Hematopoietic multipotent progenitor cell (in vitro differentiated cells): ENCODE results near the gene DUOXA1. TPM values are rescaled to one million over a fixed set of nuclear protein-coding genes. Genes with fewer than 3 reads are reported as not detected.
"Not testable (repeated sequence)": the region's sequence is repeated elsewhere in the genome, so short reads cannot be mapped to it uniquely, and the experiment has no call there.

Experiments used
- DNase-seq, 3 donors: peaks; one replicate each; pipeline ENCODE4 v3.0.0-alpha.2; 2011 to 2015; ENCODE audit warnings: low read depth in 2 of 3, low spot score in 2 of 3
- total RNA-seq: library from RNA; depleted of rRNA; stranded (reverse); fragments of >200 nt; gene quantifications from one replicate; pipeline ENCODE4 v1.2.3, GENCODE V29; 2012

DUOXA1 gene
- total RNA-seq, 1 donor: under 0.01 TPM

DNA sequence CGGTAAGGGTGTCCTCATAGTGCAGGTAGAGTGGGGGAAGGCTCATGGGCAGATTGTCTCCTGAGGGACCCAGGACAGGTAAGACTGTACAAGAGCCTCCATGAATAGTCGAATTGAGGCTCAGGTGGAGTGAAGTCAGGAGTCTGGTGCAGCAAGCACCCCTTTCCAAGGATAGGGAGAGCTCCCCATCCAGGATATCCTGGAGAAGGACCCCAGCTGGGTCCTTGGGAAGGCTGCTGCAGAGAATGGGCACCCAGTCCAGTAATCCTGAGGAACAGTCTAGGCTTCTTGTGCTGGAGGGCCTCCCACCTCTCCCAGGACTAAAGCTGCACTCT lies 15.0 kb downstream of the DUOXA1 start:
- DNase-seq: no peak

DNA sequence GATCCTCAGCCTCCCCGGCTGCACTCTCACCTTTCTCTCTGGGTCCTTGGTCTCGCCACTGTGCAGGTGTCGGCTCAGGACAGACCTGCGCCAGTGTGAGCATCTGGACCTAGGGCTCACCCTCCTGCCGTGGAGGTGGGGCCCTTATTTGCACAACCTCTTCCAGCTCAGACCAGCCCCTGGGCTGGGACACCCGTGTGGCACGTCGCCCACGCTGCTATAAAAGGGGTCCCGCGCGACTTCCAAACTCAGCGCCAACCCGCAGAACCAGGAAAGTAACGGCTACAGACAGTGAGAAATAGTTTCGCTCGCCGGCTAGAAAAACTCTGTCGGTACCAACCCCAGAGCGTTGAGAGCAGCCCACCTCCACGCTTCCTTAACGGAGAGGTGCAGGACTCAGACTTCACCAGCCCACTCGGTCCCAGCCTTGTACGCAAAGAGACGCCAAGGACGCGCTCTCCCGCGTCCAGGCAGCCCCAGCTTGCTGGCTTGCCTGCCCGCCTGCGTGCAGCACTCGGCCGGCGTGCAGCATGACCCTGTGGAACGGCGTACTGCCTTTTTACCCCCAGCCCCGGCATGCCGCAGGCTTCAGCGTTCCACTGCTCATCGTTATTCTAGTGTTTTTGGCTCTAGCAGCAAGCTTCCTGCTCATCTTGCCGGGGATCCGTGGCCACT lies 15.5 kb downstream of the DUOXA1 start, which contains the start of the genes DUOX2 and DUOXA2:
Gene DUOX2 (minus strand): TSS at position 97 of the 675 bp plus-strand sequence. CDS start 761 bp downstream, outside the sequence.
Gene DUOXA2 (plus strand): TSS at position 251 of the 675 bp plus-strand sequence. CDS start 280 bp downstream, at position 531.
- peak in 1 of 3 donors; percentile 22 for DNase-seq

DNA sequence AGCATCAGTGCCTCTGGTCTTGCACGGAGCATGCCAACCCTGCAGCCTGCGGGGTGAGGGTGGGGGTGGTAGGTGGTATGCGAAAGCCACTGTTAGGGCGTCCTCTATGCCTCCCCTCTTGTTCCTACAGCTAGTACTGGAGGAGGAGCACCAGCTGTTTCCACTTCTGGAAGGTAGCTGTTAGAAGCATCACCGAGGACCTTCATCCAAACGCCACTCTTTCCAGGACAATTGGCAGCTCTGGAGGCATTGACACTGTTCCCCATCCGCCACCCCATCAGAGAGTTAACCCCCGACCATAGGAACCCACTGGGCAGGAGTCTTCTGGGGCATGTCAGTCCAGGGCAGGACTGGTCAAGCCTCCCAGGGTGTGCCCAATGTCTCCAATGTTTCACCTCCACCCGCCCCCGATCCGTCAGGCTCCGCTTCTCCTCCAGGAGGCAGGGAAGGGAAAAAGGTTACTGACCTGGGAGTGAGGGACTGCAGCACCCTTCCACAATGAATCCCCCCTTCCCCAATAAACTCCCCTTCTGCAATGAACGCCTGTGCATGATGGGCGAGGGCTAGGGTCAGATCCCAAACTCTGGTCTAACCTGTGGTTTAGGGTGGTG lies 16.2 kb downstream of the DUOXA1 start:
- peak in 1 of 3 donors; percentile 29 for DNase-seq

- no peak for DNase-seq
Measured at GRCh38 chr15:45112591-45113379, 16.9 kb downstream of the DUOXA1 start.

DNA sequence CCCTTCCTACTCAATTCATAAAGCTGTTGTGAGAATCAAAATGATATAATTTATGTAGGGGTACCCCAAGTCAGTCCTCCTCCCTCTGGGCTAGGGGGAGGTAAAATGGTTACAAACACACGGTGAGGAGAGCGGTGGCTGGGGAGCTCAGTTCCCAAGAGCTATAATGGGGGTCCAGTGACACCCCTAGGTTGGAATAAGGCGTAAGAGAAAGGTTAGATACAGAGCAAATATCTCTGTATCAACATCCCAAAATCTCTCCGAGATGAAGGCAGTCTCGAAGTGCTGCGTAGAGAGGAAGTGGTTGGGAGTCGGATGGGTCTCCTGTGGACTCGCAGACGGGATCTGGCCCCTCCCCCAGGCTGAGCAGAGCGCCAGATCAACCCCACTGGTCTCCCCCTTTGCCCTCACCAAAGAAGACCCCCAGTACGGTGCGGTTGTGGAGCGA lies 17.5 kb downstream of the DUOXA1 start:
- no peak for DNase-seq

GRCh38 chr15:45111390-45112142 lies 18.1 kb downstream of the DUOXA1 start:
- DNase-seq: no peak

GRCh38 chr15:45110256-45110820 lies 19.3 kb downstream of the DUOXA1 start:
- peak in 1 of 3 donors; percentile 37 for DNase-seq

DNA sequence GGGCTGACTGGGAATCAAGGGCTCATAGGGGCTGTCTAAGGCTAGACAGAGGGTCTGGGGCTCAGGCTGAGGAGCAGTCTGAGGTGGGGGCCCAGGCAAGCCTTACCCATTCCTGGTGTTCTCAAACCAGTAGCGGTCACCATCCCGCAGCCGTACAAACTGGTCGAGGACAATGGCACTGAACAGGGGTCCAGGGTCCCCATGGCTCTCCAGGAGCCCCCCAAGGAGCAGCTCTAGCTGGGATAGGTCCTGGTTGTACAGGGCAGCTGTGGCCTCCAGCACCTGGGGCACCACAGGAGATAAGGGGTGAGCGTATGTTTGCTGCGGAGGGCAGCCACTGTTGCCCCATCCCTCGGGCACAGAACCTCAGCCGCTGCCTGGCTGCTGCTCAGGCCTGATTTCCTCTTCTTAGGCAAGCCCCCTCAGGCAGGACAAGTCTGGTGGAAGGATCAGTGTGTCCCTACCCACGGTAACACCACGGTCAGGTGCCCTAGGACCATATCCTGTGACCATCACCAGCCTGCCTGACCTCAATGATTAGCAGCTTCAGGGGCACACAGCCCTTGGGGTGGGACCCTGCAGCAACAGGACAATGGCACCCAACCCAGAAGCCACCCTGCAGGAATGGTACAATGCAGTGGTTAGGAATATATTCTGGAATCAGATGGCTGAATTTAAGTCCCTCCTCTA lies 21.6 kb downstream of the DUOXA1 start:
- DNase-seq: no peak

GRCh38 chr15:45106002-45106790 lies 23.5 kb downstream of the DUOXA1 start:
- no peak for DNase-seq

DNA sequence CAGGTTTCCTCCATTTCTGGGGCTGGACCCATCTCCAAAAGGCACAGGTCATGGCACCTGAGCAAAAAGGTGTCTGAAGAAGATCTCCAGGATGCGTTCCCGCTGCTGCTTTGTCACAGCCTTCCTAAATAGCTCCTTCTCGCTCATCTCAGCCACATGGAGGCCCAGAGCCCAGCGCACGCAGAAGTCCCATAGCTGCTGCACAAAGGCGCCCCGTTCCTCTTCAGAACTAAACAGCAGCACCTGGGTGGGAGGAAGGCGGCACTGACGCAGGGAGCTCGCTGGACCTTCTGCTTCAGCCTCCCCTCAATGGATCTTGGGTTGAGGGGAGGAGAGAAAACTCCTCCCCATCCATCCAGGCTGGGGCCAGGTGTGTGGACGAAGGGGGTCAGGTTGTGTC lies 24.1 kb downstream of the DUOXA1 start:
- no peak for DNase-seq

GRCh38 chr15:45104170-45104569 lies 25.5 kb downstream of the DUOXA1 start:
- DNase-seq: not testable (repeated sequence)

- no peak for DNase-seq
Measured at GRCh38 chr15:45102226-45102625, 27.5 kb downstream of the DUOXA1 start.

DNA sequence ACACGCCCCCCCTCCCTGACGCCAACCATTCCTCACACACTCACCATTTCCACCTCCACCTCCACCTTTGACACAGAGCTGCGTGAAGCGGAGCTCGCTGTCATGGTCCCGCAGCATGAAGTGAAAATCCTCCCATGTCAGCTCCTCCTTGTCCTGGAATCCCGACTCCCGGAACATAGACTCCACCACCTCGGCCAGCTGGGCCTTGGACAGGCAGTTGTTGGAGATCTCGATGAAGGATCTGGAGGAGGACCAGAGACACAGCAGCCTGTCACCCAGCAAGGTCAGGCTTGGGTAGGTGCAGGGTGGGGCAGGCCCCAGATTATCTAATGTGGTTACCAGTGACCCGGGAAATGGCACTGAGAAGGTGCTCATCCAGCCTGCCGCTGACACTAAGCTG lies 27.9 kb downstream of the DUOXA1 start:
- DNase-seq: no peak

DNA sequence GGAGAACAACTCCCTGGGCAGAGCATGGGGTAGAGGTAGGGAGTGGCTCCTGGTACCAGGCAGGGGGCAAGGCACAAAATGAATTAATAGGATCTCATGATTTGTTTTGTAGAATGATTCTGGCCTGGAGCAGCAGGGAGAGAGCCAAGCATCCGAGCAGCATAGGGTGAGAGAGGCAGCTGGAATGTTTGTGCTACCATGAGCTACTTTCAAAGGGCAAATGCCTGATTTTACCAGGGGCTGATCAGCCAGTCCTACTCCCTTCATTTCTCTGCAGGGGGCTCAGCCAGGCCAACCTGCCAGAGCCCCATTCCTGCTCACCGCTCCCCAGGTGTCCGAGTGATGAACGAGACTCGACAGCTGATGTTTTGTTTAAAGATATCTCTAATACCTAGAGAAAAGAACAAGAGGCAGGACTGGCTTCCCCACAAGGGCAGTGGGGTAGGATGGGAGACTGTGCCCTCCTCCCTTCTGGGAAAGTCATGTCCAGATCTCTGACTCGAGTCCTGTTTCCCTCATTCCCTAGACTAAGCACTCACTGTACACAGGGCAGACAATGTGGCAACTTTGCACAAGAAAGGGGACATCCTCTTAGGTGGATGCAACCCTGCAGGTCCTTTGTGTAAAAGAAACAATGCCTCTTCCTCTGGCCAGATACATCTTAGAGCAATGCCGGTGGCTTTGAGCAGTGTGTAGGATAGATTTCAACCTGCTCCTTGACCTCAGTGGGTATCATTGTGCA lies 28.6 kb downstream of the DUOXA1 start:
- DNase-seq: no peak

DNA sequence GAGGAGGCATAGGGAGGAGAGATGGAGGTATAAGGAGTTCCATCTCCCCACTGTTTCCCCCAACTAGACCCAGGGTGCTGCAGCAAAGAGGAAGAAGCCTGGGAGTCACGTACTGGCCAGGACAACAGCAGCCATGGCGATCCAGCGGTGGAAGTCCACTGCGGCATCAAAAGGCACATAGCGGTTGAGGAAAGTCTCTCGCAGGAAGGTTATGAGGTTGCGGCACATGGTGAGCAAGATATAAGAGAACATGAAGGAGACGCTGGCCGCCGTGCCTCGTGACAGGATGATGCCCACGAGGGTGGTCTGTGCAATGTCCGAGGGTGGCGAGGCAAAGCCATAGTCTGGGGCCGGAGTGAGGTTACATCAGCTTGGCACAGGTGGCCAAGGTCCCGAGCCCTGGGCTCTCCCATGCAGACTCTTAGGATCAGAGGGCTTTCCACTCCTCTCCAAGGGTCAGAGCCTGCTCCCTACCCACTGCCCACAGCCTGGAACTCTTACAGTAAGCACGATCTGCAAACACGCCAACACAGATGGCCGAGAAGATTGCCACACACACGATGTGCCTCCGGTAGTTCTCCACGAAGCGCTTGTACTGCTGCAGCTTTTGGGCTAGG lies 30.0 kb downstream of the DUOXA1 start:
- DNase-seq: no peak

- no peak for DNase-seq
Measured at GRCh38 chr15:45097466-45097865, 32.2 kb downstream of the DUOXA1 start.

DNA sequence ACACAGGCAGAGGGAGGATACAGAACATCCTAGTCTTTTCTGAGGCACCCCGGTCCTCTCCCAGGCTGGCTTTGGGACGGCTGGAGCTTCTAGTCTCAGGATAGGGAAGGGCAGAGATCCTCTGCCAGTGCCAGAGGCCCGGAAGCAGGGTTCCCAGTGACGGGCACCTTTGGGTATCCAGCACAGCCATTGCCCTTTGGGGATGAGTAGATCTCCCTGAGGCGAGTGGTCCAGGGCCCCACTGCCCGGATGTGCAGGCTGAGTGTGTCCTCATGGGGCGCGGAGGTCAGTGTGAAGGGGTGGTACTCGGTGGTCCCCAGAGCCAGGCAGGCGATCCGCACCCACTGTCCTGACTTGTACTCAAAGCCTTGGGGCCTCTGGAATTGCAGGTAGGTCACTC lies 34.0 kb downstream of the DUOXA1 start:
- DNase-seq: no peak

DNA sequence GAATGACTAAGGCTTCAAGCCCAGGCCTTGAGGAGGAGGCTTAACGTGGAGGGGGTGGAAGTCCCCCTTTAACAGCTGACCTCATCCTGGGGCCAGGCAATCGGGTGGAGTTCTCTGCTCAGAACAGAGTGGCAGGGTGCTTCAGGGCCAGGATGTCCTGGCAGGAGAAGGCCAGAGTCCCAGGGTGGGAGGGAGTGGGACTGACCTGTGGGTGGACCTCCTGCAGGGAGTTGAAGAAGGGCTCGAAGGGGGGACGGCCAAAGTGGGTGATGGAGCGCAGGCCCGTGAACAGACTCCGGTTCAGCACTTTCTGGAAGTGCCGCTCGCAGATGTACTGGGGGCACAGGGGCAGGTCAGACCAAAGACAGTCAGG lies 35.3 kb downstream of the DUOXA1 start:
- DNase-seq: no peak
